Aorta (tissue), 5 donors: ENCODE results near the gene ARID3B. TPM values are rescaled to one million over a fixed set of nuclear protein-coding genes. Genes with fewer than 3 reads are reported as not detected.

Experiments
- ATAC-seq: fragments of 200-7000 bp; cut with Tn5 transposase; one replicate; pipeline ENCODE4 v1.9.1; 2022; ENCODE audit warnings: moderate library complexity; ENCODE audit not compliant: low FRiP score
- DNase-seq, 2 donors: peaks; one replicate each; pipeline ENCODE4 v3.0.0-alpha.2; 2020
- H3K27ac ChIP-seq, 2 donors: one replicate each; pipeline ENCODE4 v1.5.1; 2013; ENCODE audit warnings: low read length in 2 of 2, mild to moderate bottlenecking in 2 of 2, moderate library complexity in 2 of 2, control low read depth in 1 of 2, inconsistent platforms in 1 of 2, low read depth in 1 of 2
- H3K27me3 ChIP-seq, 2 donors: one replicate each; pipeline ENCODE4 v1.6.1; 2013; ENCODE audit warnings: control low read depth in 1 of 2, low read length in 1 of 2, mild to moderate bottlenecking in 1 of 2, moderate library complexity in 1 of 2; ENCODE audit not compliant: insufficient read depth in 2 of 2, control insufficient read depth in 1 of 2
- H3K36me3 ChIP-seq, 2 donors: one replicate each; pipeline ENCODE4 v1.6.1; 2013; ENCODE audit warnings: control low read depth in 1 of 2, low read length in 1 of 2, mild to moderate bottlenecking in 1 of 2; ENCODE audit not compliant: insufficient read depth in 2 of 2, control insufficient read depth in 1 of 2
- H3K4me1 ChIP-seq, 2 donors: one replicate each; pipeline ENCODE4 v1.6.1; 2013; ENCODE audit warnings: low read length in 2 of 2, control low read depth in 1 of 2, mild to moderate bottlenecking in 1 of 2, moderate library complexity in 1 of 2; ENCODE audit not compliant: insufficient read depth in 2 of 2, control insufficient read depth in 1 of 2
- H3K4me3 ChIP-seq, 2 donors: one replicate each; pipeline ENCODE4 v1.5.1; 2013; ENCODE audit warnings: low read length in 2 of 2, control low read depth in 1 of 2, mild to moderate bottlenecking in 1 of 2
- H3K9me3 ChIP-seq: one replicate; pipeline ENCODE4 v1.6.1; 2013; ENCODE audit warnings: mild to moderate bottlenecking, low read length; ENCODE audit not compliant: control insufficient read depth
- WGBS, 2 donors: extraction: QIAGEN DNeasy Blood & Tissue Kit; methylation state at CpG; one replicate each; pipeline ENCODE4 v1.1.7; 2013; 5-methylcytosine and 5-hydroxymethylcytosine counted together
- intact Hi-C, 2 donors: fragments of 100-400 bp; cut with DNase I; formaldehyde crosslinking; loops; one replicate each; pipeline versions ENCODE4 v1.14.2 to v1.15.0; 2022
- long read RNA-seq, 2 donors: library from polyadenylated mRNA; unstranded; transcript quantifications; one replicate each; pipeline ENCODE4 v2.0.0, GENCODE V29; 2020 to 2021
- polyA plus RNA-seq, 2 donors: library from polyadenylated mRNA; stranded (reverse); fragments of 200-250 nt; gene quantifications; one replicate each; pipeline ENCODE4 v1.2.3, GENCODE V29; 2013
- total RNA-seq, 2 donors: library from RNA; stranded (reverse); fragmentation: NEBNext Ultra II Directional; extraction: Animal tissue kit (Norgen Biotek cat#: 25700); gene quantifications; one replicate each; pipeline ENCODE4 v1.2.1, GENCODE V29; 2021
- donor health status: healthy with polysubstance abuse.
- donor health status: Bipolar disorder and iron deficiency.
- donor health status: DM: no; HTN: no; CAD: no.
- donor health status: DM: no; HTN: no; CAD: no.
- donor health status: DM: yes; HTN: yes; CAD: no.

ARID3B gene, protein sequence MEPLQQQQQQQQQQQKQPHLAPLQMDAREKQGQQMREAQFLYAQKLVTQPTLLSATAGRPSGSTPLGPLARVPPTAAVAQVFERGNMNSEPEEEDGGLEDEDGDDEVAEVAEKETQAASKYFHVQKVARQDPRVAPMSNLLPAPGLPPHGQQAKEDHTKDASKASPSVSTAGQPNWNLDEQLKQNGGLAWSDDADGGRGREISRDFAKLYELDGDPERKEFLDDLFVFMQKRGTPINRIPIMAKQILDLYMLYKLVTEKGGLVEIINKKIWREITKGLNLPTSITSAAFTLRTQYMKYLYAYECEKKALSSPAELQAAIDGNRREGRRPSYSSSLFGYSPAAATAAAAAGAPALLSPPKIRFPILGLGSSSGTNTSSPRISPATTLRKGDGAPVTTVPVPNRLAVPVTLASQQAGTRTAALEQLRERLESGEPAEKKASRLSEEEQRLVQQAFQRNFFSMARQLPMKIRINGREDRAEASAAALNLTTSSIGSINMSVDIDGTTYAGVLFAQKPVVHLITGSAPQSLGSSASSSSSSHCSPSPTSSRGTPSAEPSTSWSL
- total RNA-seq (10 to 100 TPM; 10.9 to 11.7 TPM), polyA plus RNA-seq (1 to 10 TPM; 1.8 to 4.8 TPM)
- long read RNA-seq, donor 1, partial matches to known transcripts, result 1 of 26 reads
- long read RNA-seq, donor 1, other reads (novel, unspliced or antisense), result 25 of 26 reads
- long read RNA-seq, donor 2, partial matches to known transcripts, result 0 of 8 reads
- long read RNA-seq, donor 2, other reads (novel, unspliced or antisense), result 8 of 8 reads

DNA sequence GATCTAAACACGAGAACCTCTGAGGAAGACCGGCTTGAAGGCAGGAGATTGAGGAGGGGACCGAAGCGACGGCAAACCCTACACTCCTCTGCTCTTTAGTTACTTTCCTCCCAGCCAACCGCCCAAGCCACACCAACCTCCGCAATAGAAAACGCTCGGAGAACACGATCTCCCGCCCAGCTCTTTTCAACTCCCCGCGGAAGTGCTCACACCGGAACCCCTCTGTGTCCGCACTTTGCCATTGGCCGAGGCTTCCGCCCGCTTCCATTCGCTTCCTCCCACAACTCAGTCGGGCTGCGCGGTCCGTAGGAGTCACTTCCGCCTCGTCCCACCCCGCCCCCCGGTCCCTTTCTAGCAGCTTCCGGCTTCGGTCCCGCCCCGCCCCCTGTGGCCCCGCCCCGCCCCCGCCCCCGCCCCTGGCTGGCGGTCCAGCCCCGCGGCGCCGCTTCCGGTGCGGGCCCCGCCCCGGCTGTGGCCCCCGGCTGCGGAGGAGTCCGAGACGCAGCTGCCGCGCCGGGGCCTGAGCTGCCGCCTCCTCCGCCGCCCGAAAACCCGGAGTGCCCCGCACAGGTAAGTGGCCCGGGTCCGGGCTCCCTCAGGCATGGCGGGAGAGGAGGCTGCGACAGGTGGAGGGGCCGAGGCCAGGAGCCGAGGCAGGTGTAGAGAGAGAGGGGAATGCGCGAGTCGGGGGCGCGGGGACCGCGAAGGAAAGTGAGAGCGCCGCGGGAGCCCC lies at the start of gene ARID3B:
Gene ARID3B, plus strand, starts transcription at position 460 of the 733 bp plus-strand sequence. CDS start 2,717 bp downstream, outside the sequence.
- peak within 1 kb of the TSS; percentile 88 to 90 for H3K4me3 ChIP-seq
- no peaks in the 10 kb centered on the region for H3K27me3 ChIP-seq
- WGBS, 2 donors, result 0% methylated on average over 51 to 73 of the region's 73 CpGs
- ATAC-seq, result peak; percentile 97
- peak within 1 kb of the TSS in 1 of 2 donors; percentile 19 for H3K27ac ChIP-seq
- H3K36me3 ChIP-seq, result peaks cover 0 to 2% of the 10 kb centered on the region in 2 donors
- intact Hi-C loops, result loop anchor here (2.0 to 5.0 kb wide), 2 partner anchors 74 to 76 kb away; partner anchors contain the start of gene CLK3 (in 2 of the 2)
- no peaks in the 10 kb centered on the region for H3K4me1 ChIP-seq
- H3K9me3 ChIP-seq, result no peaks in the 10 kb centered on the region
- DNase-seq, result peak; percentile 98 to 99

DNA sequence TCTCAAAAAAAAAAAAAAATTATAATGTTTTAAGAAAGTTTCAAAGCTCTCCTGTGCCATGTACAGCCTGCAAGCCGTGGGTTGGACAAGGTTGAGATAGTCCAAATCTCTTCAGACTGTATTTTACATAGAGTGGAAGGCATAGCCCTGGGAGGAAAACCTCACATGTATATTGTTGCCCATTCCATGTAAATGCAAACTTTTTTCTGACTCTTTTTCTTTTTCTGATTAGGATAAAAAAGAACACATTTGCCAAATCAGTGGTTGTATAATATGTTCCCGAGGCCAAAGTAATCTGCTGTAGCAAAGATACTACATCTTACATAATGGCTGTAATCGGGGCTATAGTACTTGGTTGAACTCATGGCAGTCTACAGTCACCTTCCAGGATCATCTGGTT lies 44.4 kb upstream of the ARID3B start:
- H3K36me3 ChIP-seq, result no peaks in the 10 kb centered on the region
- DNase-seq, result no peak
- H3K4me1 ChIP-seq, result no peaks in the 10 kb centered on the region
- H3K9me3 ChIP-seq, result no peaks in the 10 kb centered on the region
- no peak for ATAC-seq
- intact Hi-C loops, result no loop called here
- no peak overlapping the region for H3K27ac ChIP-seq
- H3K27me3 ChIP-seq, result no peaks in the 10 kb centered on the region
- WGBS, 2 donors, result 79 to 80% methylated on average over 3 of the region's 3 CpGs
- no peak overlapping the region for H3K4me3 ChIP-seq

DNA sequence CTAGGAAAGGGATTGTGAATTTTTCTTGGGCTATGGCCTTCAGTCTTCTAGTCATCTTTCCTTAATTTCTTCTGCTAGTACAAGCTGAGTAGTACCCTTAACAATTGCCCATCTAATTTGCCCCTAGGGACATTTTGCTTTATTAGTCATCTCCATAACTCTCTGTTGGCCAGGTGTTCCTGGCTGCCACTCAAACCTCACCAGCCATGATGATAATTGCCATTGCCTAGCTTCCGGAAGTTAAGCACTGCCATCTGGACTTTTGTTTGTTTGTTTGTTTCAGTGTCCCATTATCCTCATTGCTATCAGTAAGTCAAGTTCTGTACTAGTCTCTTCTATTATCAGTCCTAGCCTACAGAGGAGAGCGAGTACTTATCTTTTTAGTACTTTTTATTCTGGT lies 43.4 kb upstream of the ARID3B start:
- ATAC-seq (no peak), DNase-seq (no peak)
- Histone ChIP-seq H3K9me3 (no peaks in the 10 kb centered on the region), H3K4me1 (no peaks in the 10 kb centered on the region), H3K4me3 (no peak overlapping the region), H3K27me3 (no peaks in the 10 kb centered on the region), H3K36me3 (no peaks in the 10 kb centered on the region), H3K27ac (no peak overlapping the region)
- 84 to 86% methylated on average over 2 of the region's 2 CpGs for WGBS, 2 donors
- intact Hi-C loops, result no loop called here

DNA sequence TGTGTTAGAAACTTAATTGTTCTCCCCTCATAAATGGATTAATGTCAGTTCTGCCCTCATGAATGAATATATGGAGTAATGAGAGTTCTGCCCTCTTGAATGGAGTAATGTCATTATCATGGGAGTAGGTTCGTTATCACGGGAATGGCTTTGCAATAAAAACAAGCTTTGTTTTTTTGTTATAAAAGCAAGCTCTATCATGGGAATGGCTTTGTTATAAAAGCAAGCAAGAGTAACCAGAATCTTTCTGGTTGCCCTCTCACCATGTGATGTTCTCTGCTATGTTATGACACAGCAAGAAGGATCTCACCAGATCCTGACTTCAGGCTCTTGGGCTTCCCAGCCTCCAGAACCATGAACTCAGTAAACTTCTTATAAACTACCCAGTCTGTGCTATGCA lies 41.7 kb upstream of the ARID3B start:
- 81% methylated on average over 2 of the region's 2 CpGs for WGBS, 2 donors
- intact Hi-C loops, result no loop called here
- DNase-seq, result no peak
- Histone ChIP-seq H3K27ac (no peak overlapping the region), H3K9me3 (no peaks in the 10 kb centered on the region), H3K27me3 (no peaks in the 10 kb centered on the region), H3K36me3 (no peaks in the 10 kb centered on the region), H3K4me1 (no peaks in the 10 kb centered on the region), H3K4me3 (no peak overlapping the region)
- no peak for ATAC-seq

- H3K4me1 ChIP-seq, result no peaks in the 10 kb centered on the region
- ATAC-seq (no peak), DNase-seq (no peak)
- no peaks in the 10 kb centered on the region for H3K36me3 ChIP-seq
- H3K27ac ChIP-seq, result no peak overlapping the region
- WGBS, 2 donors, result 97 to 99% methylated on average over 2 of the region's 2 CpGs
- intact Hi-C loops, result no loop called here
- H3K27me3 ChIP-seq, result no peaks in the 10 kb centered on the region
- no peak overlapping the region for H3K4me3 ChIP-seq
- H3K9me3 ChIP-seq, result no peaks in the 10 kb centered on the region
Observed at GRCh38 chr15:74500401-74500800, 40.6 kb upstream of the ARID3B start.

GRCh38 chr15:74502301-74502700 lies 38.7 kb upstream of the ARID3B start:
- no peaks in the 10 kb centered on the region for H3K4me1 ChIP-seq
- no peaks in the 10 kb centered on the region for H3K36me3 ChIP-seq
- no peaks in the 10 kb centered on the region for H3K27me3 ChIP-seq
- H3K9me3 ChIP-seq, result no peaks in the 10 kb centered on the region
- intact Hi-C loops, result no loop called here
- DNase-seq (no peak), ATAC-seq (no peak)
- H3K27ac ChIP-seq, result no peak overlapping the region
- H3K4me3 ChIP-seq, result no peak overlapping the region
- 75 to 89% methylated on average over 3 of the region's 3 CpGs for WGBS, 2 donors

GRCh38 chr15:74504418-74504817 lies 36.6 kb upstream of the ARID3B start:
- no peak for DNase-seq
- H3K36me3 ChIP-seq, result no peaks in the 10 kb centered on the region
- intact Hi-C loops, result no loop called here
- H3K4me1 ChIP-seq, result no peaks in the 10 kb centered on the region
- H3K27ac ChIP-seq, result no peak overlapping the region
- WGBS, 2 donors, result 98% methylated on average over 3 of the region's 3 CpGs
- no peak for ATAC-seq
- H3K27me3 ChIP-seq, result no peaks in the 10 kb centered on the region
- H3K9me3 ChIP-seq, result no peaks in the 10 kb centered on the region
- no peak overlapping the region for H3K4me3 ChIP-seq

- WGBS, 2 donors, result 89 to 98% methylated on average over 4 of the region's 4 CpGs
- no peak for DNase-seq
- H3K4me3 ChIP-seq, result no peak overlapping the region
- H3K36me3 ChIP-seq, result no peaks in the 10 kb centered on the region
- intact Hi-C loops, result no loop called here
- no peaks in the 10 kb centered on the region for H3K4me1 ChIP-seq
- H3K27me3 ChIP-seq, result no peaks in the 10 kb centered on the region
- H3K9me3 ChIP-seq, result no peaks in the 10 kb centered on the region
- H3K27ac ChIP-seq, result no peak overlapping the region
- ATAC-seq, result no peak
Observed at GRCh38 chr15:74504836-74505235, 36.2 kb upstream of the ARID3B start.
